Neuronal stem cell (in vitro differentiated cells): ENCODE data around the gene P4HB. TPM values are rescaled to one million over a fixed set of nuclear protein-coding genes. Genes with fewer than 3 reads are reported as not detected.

Experiments
- DNase-seq: peaks from one replicate; pipeline ENCODE4 v3.0.0-alpha.2; 2013; ENCODE audit warnings: low spot score
- H2AFZ ChIP-seq: one replicate; pipeline ENCODE4 v1.6.1; 2013; ENCODE audit warnings: mild to moderate bottlenecking, low read length, inconsistent platforms
- H2AK5ac ChIP-seq: 2 replicates; pipeline ENCODE4 v1.6.1; 2013; ENCODE audit warnings: low read depth, mild to moderate bottlenecking, inconsistent platforms, low read length, moderate library complexity, mixed read lengths
- H2BK120ac ChIP-seq: 2 replicates; pipeline ENCODE4 v1.6.1; 2013; ENCODE audit warnings: low read depth, mild to moderate bottlenecking, inconsistent platforms, low read length, moderate library complexity, mixed read lengths
- H2BK12ac ChIP-seq: one replicate; pipeline ENCODE4 v1.6.1; 2013; ENCODE audit warnings: low read length, inconsistent platforms
- H2BK15ac ChIP-seq: 2 replicates; pipeline ENCODE4 v1.6.1; 2013; ENCODE audit warnings: mild to moderate bottlenecking, low read length, inconsistent platforms, mixed read lengths
- H2BK5ac ChIP-seq: one replicate; pipeline ENCODE4 v1.6.1; 2013; ENCODE audit warnings: inconsistent platforms, mild to moderate bottlenecking, low read length, moderate library complexity
- H3K14ac ChIP-seq: one replicate; pipeline ENCODE4 v1.6.1; 2013; ENCODE audit warnings: low read length, inconsistent platforms
- H3K18ac ChIP-seq: 2 replicates; pipeline ENCODE4 v1.6.1; 2013; ENCODE audit warnings: low read length, inconsistent platforms
- H3K23ac ChIP-seq: 2 replicates; pipeline ENCODE4 v1.6.1; 2013; ENCODE audit warnings: low read depth, mild to moderate bottlenecking, mixed read lengths, low read length, inconsistent platforms; ENCODE audit not compliant: poor library complexity
- H3K27ac ChIP-seq: replicated peaks from 3 replicates; pipeline ENCODE4 v1.5.1; 2013; ENCODE audit warnings: low read length, inconsistent platforms
- H3K27me3 ChIP-seq, 3 experiments: 2 replicates each; pipeline ENCODE4 v1.6.1; 2013; ENCODE audit warnings: low read length in 3 of 3, mild to moderate bottlenecking in 2 of 3, inconsistent platforms in 1 of 3, low read depth in 1 of 3, mixed read lengths in 1 of 3, moderate library complexity in 1 of 3; ENCODE audit not compliant: control insufficient read depth in 3 of 3, insufficient read depth in 3 of 3
- H3K36me3 ChIP-seq, 2 donors: replicated peaks in 1 of 2; 2 replicates each; pipeline ENCODE4 v1.6.1; 2013; ENCODE audit warnings: low read length in 2 of 2; ENCODE audit not compliant: control insufficient read depth in 2 of 2, insufficient read depth in 2 of 2
- H3K4ac ChIP-seq: 2 replicates; pipeline ENCODE4 v1.6.1; 2013; ENCODE audit warnings: inconsistent platforms, mild to moderate bottlenecking, low read length, moderate library complexity
- H3K4me1 ChIP-seq, 2 donors: 1 replicate in 1 of 2; 2 replicates in 1 of 2; pipeline ENCODE4 v1.6.1; 2013; ENCODE audit warnings: low read length in 2 of 2, low read depth in 1 of 2; ENCODE audit not compliant: control insufficient read depth in 2 of 2, insufficient read depth in 1 of 2
- H3K4me2 ChIP-seq: one replicate; pipeline ENCODE4 v1.6.1; 2013; ENCODE audit warnings: mild to moderate bottlenecking, low read length, inconsistent platforms; ENCODE audit not compliant: insufficient read depth, poor library complexity, severe bottlenecking
- H3K4me3 ChIP-seq, 2 donors: 2 replicates each; pipeline ENCODE4 v1.5.1; 2013; ENCODE audit warnings: low read length in 2 of 2, mild to moderate bottlenecking in 2 of 2, inconsistent platforms in 1 of 2, moderate library complexity in 1 of 2
- H3K79me1 ChIP-seq: one replicate; pipeline ENCODE4 v1.6.1; 2013; ENCODE audit warnings: low read depth, mild to moderate bottlenecking, inconsistent platforms, low read length, moderate library complexity
- H3K9ac ChIP-seq: one replicate; pipeline ENCODE4 v1.6.1; 2013; ENCODE audit warnings: mild to moderate bottlenecking, low read depth, low read length, inconsistent platforms; ENCODE audit not compliant: poor library complexity
- H3K9me3 ChIP-seq, 2 donors: replicated peaks in 1 of 2; 2 replicates each; pipeline versions ENCODE3 to v1.6.1; 2013; ENCODE audit warnings: low read length in 2 of 2, mild to moderate bottlenecking in 2 of 2, inconsistent platforms in 1 of 2, low read depth in 1 of 2, mixed read lengths in 1 of 2, moderate library complexity in 1 of 2; ENCODE audit not compliant: control insufficient read depth in 2 of 2, insufficient read depth in 1 of 2
- H4K8ac ChIP-seq: one replicate; pipeline ENCODE4 v1.6.1; 2013; ENCODE audit warnings: low read depth, mild to moderate bottlenecking, inconsistent platforms, low read length, moderate library complexity
- H4K91ac ChIP-seq: one replicate; pipeline ENCODE4 v1.6.1; 2013; ENCODE audit warnings: low read length, low read depth, mild to moderate bottlenecking, inconsistent platforms; ENCODE audit not compliant: poor library complexity
- WGBS, 2 donors: extraction: QIAGEN DNeasy Blood & Tissue Kit; methylation state at CpG; one replicate each; pipeline ENCODE4 v1.1.7; 2013; ENCODE audit warnings: missing lambda C conversion rate in 2 of 2, mixed read lengths in 1 of 2; ENCODE audit not compliant: insufficient read length in 2 of 2, insufficient replicate concordance in 1 of 2; ENCODE audit errors: extremely low coverage in 2 of 2; 5-methylcytosine and 5-hydroxymethylcytosine counted together
- polyA plus RNA-seq, 2 experiments: library from polyadenylated mRNA; stranded (reverse); fragments of 200-250 nt; gene quantifications; one replicate each; pipeline ENCODE4 v1.2.3, GENCODE V29; 2013

P4HB gene
- polyA plus RNA-seq (2013, experiment 1 of 2): 321 TPM
- 298 TPM for polyA plus RNA-seq (2013, experiment 2 of 2)

DNA sequence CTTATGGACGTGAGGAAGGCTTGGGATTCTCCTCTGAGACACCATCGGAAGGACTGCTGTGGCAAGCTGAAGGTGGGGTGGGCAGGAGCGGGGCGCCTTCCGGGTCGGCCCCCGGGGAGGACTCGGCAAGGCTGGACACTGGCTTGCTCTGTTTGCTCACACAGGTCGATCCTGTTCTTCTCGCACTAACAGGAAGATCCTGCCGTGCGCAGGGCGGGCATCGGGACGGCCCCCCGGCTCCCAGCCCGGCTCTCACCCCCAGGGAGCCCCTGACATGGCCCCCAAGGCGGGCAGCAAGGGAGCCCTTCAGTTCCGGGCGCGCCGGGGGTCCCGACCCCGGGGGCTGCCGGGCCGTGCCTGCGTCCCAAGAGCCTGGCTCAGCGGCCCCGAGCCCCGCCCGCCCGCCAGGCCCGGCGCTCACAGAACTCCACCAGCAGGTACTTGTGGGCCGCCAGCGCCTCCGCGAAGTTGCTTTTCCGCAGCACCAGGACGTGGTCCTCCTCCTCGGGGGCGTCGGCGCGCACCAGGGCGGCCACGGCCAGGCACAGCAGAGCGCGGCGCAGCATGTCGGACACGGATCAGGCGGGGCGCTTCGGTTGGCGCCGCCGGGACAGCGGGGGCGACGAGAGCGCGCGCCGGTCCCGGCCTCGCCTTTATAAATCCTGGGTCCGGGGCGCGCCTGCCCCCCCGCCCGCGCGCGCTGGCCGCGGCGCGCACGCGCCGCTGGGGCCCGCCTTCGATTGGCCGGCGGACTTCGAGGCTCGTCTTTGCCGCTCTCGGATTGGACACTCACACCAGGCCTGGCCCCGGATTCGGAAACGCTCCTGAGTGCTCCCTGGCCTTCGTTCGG is at the start of gene P4HB:
TSS of gene P4HB (minus strand) at position 630 of the 850 bp plus-strand sequence. CDS start at position 566, 64 bp downstream.
- Histone ChIP-seq H3K4ac (no peak within 1 kb of the TSS), H3K27me3 (no peaks in the 10 kb centered on the region), H2BK120ac (no peak within 1 kb of the TSS), H2AK5ac (peak within 1 kb of the TSS; percentile 86), H3K14ac (peak within 1 kb of the TSS; percentile 99), H3K4me3 (peak within 1 kb of the TSS; percentile 79 to 99), H4K8ac (no peak within 1 kb of the TSS), H2BK12ac (peak within 1 kb of the TSS; percentile 12), H3K18ac (peak within 1 kb of the TSS; percentile 99), H3K9ac (peak within 1 kb of the TSS; percentile 100), H2BK5ac (peak within 1 kb of the TSS; percentile 96), H3K79me1 (peaks cover 19% of the 10 kb centered on the region), H3K9me3 (no peaks in the 10 kb centered on the region), H2BK15ac (peak within 1 kb of the TSS; percentile 70), H3K36me3 (peaks cover 27 to 65% of the 10 kb centered on the region in 2 donors), H3K4me2 (peak within 1 kb of the TSS; percentile 92), H2AFZ (peak within 1 kb of the TSS; percentile 94), H3K4me1 (peaks cover 8 to 11% of the 10 kb centered on the region in 2 donors), H3K27ac (peak within 1 kb of the TSS; percentile 73), H3K23ac (peak within 1 kb of the TSS; percentile 100), H4K91ac (no peak within 1 kb of the TSS)
- no CpG with 5 or more reads among the region's 95 CpGs for WGBS, 2 donors
- no peak for DNase-seq

GRCh38 chr17:81909231-81909630 is 48.9 kb upstream of the P4HB start:
- Histone ChIP-seq H3K14ac (no peak overlapping the region), H2BK12ac (no peak overlapping the region), H3K9ac (no peak overlapping the region), H3K23ac (no peak overlapping the region), H3K36me3 (peaks cover 29 to 74% of the 10 kb centered on the region in 2 donors), H3K4ac (no peak overlapping the region), H3K27me3 (no peaks in the 10 kb centered on the region), H3K79me1 (peaks cover 5% of the 10 kb centered on the region), H3K4me1 (peaks cover 4 to 10% of the 10 kb centered on the region in 2 donors), H3K9me3 (no peaks in the 10 kb centered on the region), H2AK5ac (peak overlapping the region; percentile 81), H3K18ac (no peak overlapping the region), H2AFZ (no peak overlapping the region), H2BK15ac (no peak overlapping the region), H3K4me2 (no peak overlapping the region), H4K8ac (no peak overlapping the region), H2BK120ac (no peak overlapping the region), H3K27ac (no peak overlapping the region), H3K4me3 (peak overlapping the region; percentile 9 to 33), H4K91ac (no peak overlapping the region), H2BK5ac (no peak overlapping the region)
- WGBS, 2 donors: no CpG with 5 or more reads among the region's 12 CpGs
- no peak for DNase-seq

DNA sequence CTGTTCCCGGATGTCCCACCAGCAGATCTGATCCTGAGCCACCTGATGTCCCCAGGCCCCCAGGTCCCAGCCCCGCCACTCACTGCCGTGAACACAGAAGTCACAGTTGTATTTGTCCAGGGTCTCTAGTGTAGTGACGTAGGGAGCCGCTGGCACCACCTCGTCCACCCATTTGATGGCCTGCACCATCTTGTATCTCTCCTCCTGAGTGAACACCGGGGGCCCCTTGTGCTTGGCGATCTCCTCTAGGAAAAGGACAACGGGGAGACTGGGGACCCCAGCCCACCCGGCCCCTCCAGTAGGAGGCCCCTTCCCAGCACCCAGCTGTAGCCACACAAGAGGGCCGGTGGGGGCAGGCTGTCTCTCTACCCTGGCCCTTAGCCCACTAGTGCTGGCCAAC is 48.5 kb upstream of the P4HB start:
- Histone ChIP-seq H3K4me1 (peaks cover 4 to 10% of the 10 kb centered on the region in 2 donors), H3K14ac (no peak overlapping the region), H2AFZ (no peak overlapping the region), H3K18ac (no peak overlapping the region), H3K79me1 (peaks cover 5% of the 10 kb centered on the region), H3K9ac (no peak overlapping the region), H4K8ac (no peak overlapping the region), H4K91ac (no peak overlapping the region), H2AK5ac (no peak overlapping the region), H2BK5ac (no peak overlapping the region), H3K4ac (no peak overlapping the region), H3K4me2 (no peak overlapping the region), H3K9me3 (no peaks in the 10 kb centered on the region), H2BK15ac (no peak overlapping the region), H3K4me3 (no peak overlapping the region), H2BK120ac (no peak overlapping the region), H3K23ac (no peak overlapping the region), H2BK12ac (no peak overlapping the region), H3K27me3 (no peaks in the 10 kb centered on the region), H3K27ac (no peak overlapping the region), H3K36me3 (peaks cover 25 to 74% of the 10 kb centered on the region in 2 donors)
- no CpG with 5 or more reads among the region's 11 CpGs for WGBS, 2 donors
- no peak for DNase-seq
